HepG2 (cell line): ENCODE results near the gene DLX1. TPM values are rescaled to one million over a fixed set of nuclear protein-coding genes. Genes with fewer than 3 reads are reported as not detected.

ENCODE experiments used
- ATF3 ChIP-seq: sonication (generic); formaldehyde crosslinking; IDR thresholded peaks from 2 replicates; pipeline ENCODE4 v1.4.0; 2020; ENCODE audit warnings: missing genetic modification reagents
- CBX2 ChIP-seq, 2 experiments: fragments of 200-600 bp in 1 of 2; sonication (generic); formaldehyde crosslinking in 1 of 2; IDR thresholded peaks; 2 replicates each; pipeline versions ENCODE4 v1.7.0 to v1.8.1; 2018 to 2022; ENCODE audit warnings: low read depth in 2 of 2, low read length in 1 of 2, mild to moderate bottlenecking in 1 of 2, missing genetic modification reagents in 1 of 2
- CENPT ChIP-seq: sonication (generic); formaldehyde crosslinking; IDR thresholded peaks from 2 replicates; pipeline ENCODE4 v1.8.0; 2022; ENCODE audit warnings: low read depth, mild to moderate bottlenecking, moderate library complexity, missing genetic modification reagents
- KAT8 ChIP-seq: IDR thresholded peaks from 2 replicates; pipeline ENCODE4 v1.6.1; 2016; ENCODE audit warnings: missing genetic modification reagents, missing compliant biosample characterization
- PBX2 ChIP-seq: IDR thresholded peaks from 2 replicates; pipeline ENCODE4 v1.6.1; 2016; ENCODE audit warnings: control low read depth
- POLR2AphosphoS5 ChIP-seq: IDR thresholded peaks from 2 replicates; pipeline ENCODE4 v1.6.1; 2012; ENCODE audit warnings: low read depth, low read length
- RELA ChIP-seq: sonication (generic); formaldehyde crosslinking; IDR thresholded peaks from 2 replicates; pipeline ENCODE4 v1.4.0; 2020; ENCODE audit warnings: missing genetic modification reagents
- SP1 ChIP-seq, 2 experiments: fragments of 450-650 bp in 1 of 2; sonication (generic) in 1 of 2; formaldehyde crosslinking in 1 of 2; IDR thresholded peaks; 2 replicates each; pipeline versions ENCODE4 v1.4.0 to v1.6.1; 2016 to 2020; ENCODE audit warnings: missing genetic modification reagents in 1 of 2
- SP140L ChIP-seq: sonication (generic); formaldehyde crosslinking; IDR thresholded peaks from 2 replicates; pipeline ENCODE4 v1.4.0; 2020; ENCODE audit warnings: missing genetic modification reagents, borderline replicate concordance
- SSRP1 ChIP-seq: IDR thresholded peaks from 2 replicates; pipeline ENCODE4 v1.6.1; 2016; ENCODE audit warnings: control low read depth
- ZBTB33 ChIP-seq: sonication (generic); formaldehyde crosslinking; IDR thresholded peaks from 2 replicates; pipeline ENCODE4 v1.4.0; 2020; ENCODE audit warnings: missing genetic modification reagents
- ZFP90 ChIP-seq: sonication (generic); formaldehyde crosslinking; IDR thresholded peaks from 2 replicates; pipeline ENCODE4 v1.8.0; 2022; ENCODE audit warnings: missing genetic modification reagents, mild to moderate bottlenecking, inconsistent platforms, borderline replicate concordance
- ZGPAT ChIP-seq: IDR thresholded peaks from 2 replicates; pipeline ENCODE4 v1.6.1; 2016; ENCODE audit warnings: mild to moderate bottlenecking
- ZMAT5 ChIP-seq: sonication (generic); formaldehyde crosslinking; IDR thresholded peaks from 2 replicates; pipeline ENCODE4 v1.5.0; 2020; ENCODE audit warnings: mild to moderate bottlenecking, low read depth, missing genetic modification reagents, borderline replicate concordance
- ZNF234 ChIP-seq: sonication (generic); formaldehyde crosslinking; conservative IDR thresholded peaks from 2 replicates; pipeline ENCODE4 v1.5.1; 2020; ENCODE audit warnings: mild to moderate bottlenecking, missing genetic modification reagents
- ZNF446 ChIP-seq: sonication (generic); formaldehyde crosslinking; IDR thresholded peaks from 2 replicates; pipeline ENCODE4 v1.5.0; 2020; ENCODE audit warnings: mild to moderate bottlenecking, missing genetic modification reagents
- ZNF639 ChIP-seq: conservative IDR thresholded peaks from 2 replicates; pipeline ENCODE4 v1.6.1; 2018; ENCODE audit warnings: missing genetic modification reagents
- ZNF749 ChIP-seq: sonication (generic); formaldehyde crosslinking; IDR thresholded peaks from 2 replicates; pipeline ENCODE4 v1.8.0; 2022; ENCODE audit warnings: mild to moderate bottlenecking, missing genetic modification reagents, moderate library complexity, borderline replicate concordance
- ZSCAN20 ChIP-seq: sonication (generic); formaldehyde crosslinking; IDR thresholded peaks from 2 replicates; pipeline ENCODE4 v1.4.0; 2020; ENCODE audit warnings: missing genetic modification reagents, mild to moderate bottlenecking, borderline replicate concordance
- ZSCAN5A ChIP-seq: sonication (generic); formaldehyde crosslinking; IDR thresholded peaks from 2 replicates; pipeline ENCODE4 v1.8.0; 2022; ENCODE audit warnings: mild to moderate bottlenecking, missing genetic modification reagents, borderline replicate concordance
- polyA plus RNA-seq, 8 experiments: library from polyadenylated mRNA; depleted of rRNA in 3 of 8; stranded (reverse) in 7 of 8; unstranded in 1 of 8; fragments of >200 nt; fragmentation: Illumina TruSeq in 4 of 8; extraction: Trizol in 4 of 8; gene quantifications; 2 replicates each; pipeline versions ENCODE4 v1.2.1 to v1.2.3, GENCODE V29; 2011 to 2016; ENCODE audit warnings: low read depth in 4 of 8, missing spikeins in 1 of 8, mixed read lengths in 1 of 8; ENCODE audit not compliant: insufficient read depth in 1 of 8
- total RNA-seq, 5 experiments: library from RNA; depleted of rRNA; stranded (reverse); fragments of >200 nt; fragmentation: Illumina TruSeq; extraction: Trizol; gene quantifications; 2 replicates each; pipeline ENCODE4 v1.2.3, GENCODE V29; 2016; ENCODE audit warnings: low read depth in 1 of 5

DLX1 gene
- total and polyA plus RNA-seq, 2 of the 13 experiments (the other 11 are each of a cell fraction or from before 2014, with no cell fraction given), result 0.18 to 0.86 TPM

- TF ChIP-seq CENPT (CRISPR knock-in tag), result no peak
- no peak for TF ChIP-seq CBX2 (IDR thresholded peaks at IDR 0.05; ENCODE audit: low read depth, low read length)
- no peak; the same call in 1 of the 2 replicates for TF ChIP-seq CBX2 (CRISPR knock-in tag; IDR thresholded peaks at IDR 0.05; ENCODE audit: low read depth)
- no peak for TF ChIP-seq SP1 (IDR thresholded peaks at IDR 0.05)
- no peak for TF ChIP-seq SP1 (CRISPR knock-in tag; IDR thresholded peaks at IDR 0.05)
- peak; percentile 39; the same call in 1 of the 2 replicates for TF ChIP-seq ZNF749
- TF ChIP-seq ZMAT5 (CRISPR knock-in tag), result no peak
- TF ChIP-seq SP140L (CRISPR knock-in tag), result peak; percentile 48; the same call in 1 of the 2 replicates
- no peak for TF ChIP-seq ZFP90 (CRISPR knock-in tag)
- no peak for TF ChIP-seq POLR2AphosphoS5
- TF ChIP-seq ZNF446, result peak; percentile 79
- no peak for TF ChIP-seq ZNF639 (CRISPR knock-in tag)
- no peak for TF ChIP-seq SSRP1
- no peak for TF ChIP-seq ZSCAN5A
- TF ChIP-seq KAT8 (CRISPR knock-in tag), result peak; percentile 20; the same call in 1 of the 2 replicates
- TF ChIP-seq RELA, result no peak
- 0 out of 2 replicates have a peak, but pooled peaks have one; percentile 18 for TF ChIP-seq ZNF234 (CRISPR knock-in tag)
- TF ChIP-seq ATF3 (CRISPR knock-in tag), result no peak
- TF ChIP-seq ZSCAN20, result 0 out of 2 replicates have a peak, but pooled peaks have one; percentile 55
- TF ChIP-seq PBX2, result no peak
- peak; percentile 71; the same call in 1 of the 2 replicates for TF ChIP-seq ZGPAT
- no peak for TF ChIP-seq ZBTB33
Observed at GRCh38 chr2:172084645-172085459, 455 bp upstream of the DLX1 start (continued).
